DOHH2 (cell line): Measurements from ENCODE around the gene TFDP1.

Experiments used
- CTCF ChIP-seq: fragments of 200-600 bp; sonication (generic); IDR thresholded peaks from one replicate; pipeline ENCODE4 v1.5.1; 2014; ENCODE audit warnings: antibody characterized with exemption, mild to moderate bottlenecking, low read depth, low read length; ENCODE audit not compliant: poor library complexity, severe bottlenecking
- EZH2phosphoT487 ChIP-seq: fragments of 200-600 bp; sonication (generic); IDR thresholded peaks from 2 replicates; pipeline ENCODE4 v1.6.1; 2017; ENCODE audit warnings: borderline replicate concordance, mild to moderate bottlenecking, antibody characterized with exemption, low read length, moderate library complexity, mixed read lengths

- TF ChIP-seq CTCF (no peak), EZH2phosphoT487 (no peak)
Observed at GRCh38 chr13:113551081-113552000, 33.2 kb upstream of the TFDP1 start.
